IMR-90 (cell line): ENCODE results near the gene ING5. TPM values are rescaled to one million over a fixed set of nuclear protein-coding genes. Genes with fewer than 3 reads are reported as not detected.

Experiments used
- ATAC-seq: fragments of 200-7000 bp; cut with Tn5 transposase; 2 replicates; pipeline ENCODE4 v1.9.1; 2020; ENCODE audit warnings: low read depth, mild to moderate bottlenecking, moderate library complexity
- BruUV-seq: library from RNA; stranded (reverse); fragments of 400-500 nt; replicated peaks from 2 replicates; lab custom pipeline; 2021; lab: Mats Ljungman, UMichigan
- CTCF ChIA-PET: fragments of 300-600 bp; formaldehyde crosslinking; extraction: SDS; loops from one replicate; lab custom pipeline; 2021; ENCODE audit warnings: antibody characterized with exemption; lab: Yijun Ruan, JAX
- POLR2A ChIA-PET: fragments of 300-600 bp; sonication (Branson Sonifier 250); formaldehyde crosslinking; loops from one replicate; lab custom pipeline; 2022; ENCODE audit warnings: antibody characterized with exemption; ENCODE audit not compliant: unreplicated experiment; lab: Charles Lee
- DNase-seq: peaks from one replicate; pipeline ENCODE4 v3.0.0; 2013
- H2AFZ ChIP-seq: replicated peaks from 2 replicates; pipeline ENCODE3; 2013; ENCODE audit warnings: low read length, mild to moderate bottlenecking; ENCODE audit not compliant: poor library complexity
- H2AK5ac ChIP-seq: 2 replicates; pipeline ENCODE4 v1.6.1; 2013; ENCODE audit warnings: low read depth, low read length, inconsistent platforms
- H2AK9ac ChIP-seq: replicated peaks from 2 replicates; pipeline ENCODE3; 2013; ENCODE audit warnings: mild to moderate bottlenecking, low read depth, low read length, moderate library complexity; ENCODE audit not compliant: poor library complexity
- H2BK120ac ChIP-seq: 2 replicates; pipeline ENCODE4 v1.6.1; 2013; ENCODE audit warnings: low read depth, low read length, inconsistent platforms
- H2BK15ac ChIP-seq: 3 replicates; pipeline ENCODE4 v1.6.1; 2013; ENCODE audit warnings: low read depth, low read length, inconsistent platforms
- H2BK20ac ChIP-seq: 2 replicates; pipeline ENCODE4 v1.6.1; 2013; ENCODE audit warnings: low read depth, mild to moderate bottlenecking, inconsistent platforms, low read length, moderate library complexity
- H2BK5ac ChIP-seq: 2 replicates; pipeline ENCODE4 v1.6.1; 2013; ENCODE audit warnings: mild to moderate bottlenecking, low read depth, low read length, inconsistent platforms; ENCODE audit not compliant: poor library complexity, severe bottlenecking
- H3K14ac ChIP-seq: replicated peaks from 2 replicates; pipeline ENCODE4 v1.6.1; 2013; ENCODE audit warnings: low read depth, low read length, inconsistent platforms
- H3K18ac ChIP-seq: 2 replicates; pipeline ENCODE4 v1.6.1; 2013; ENCODE audit warnings: low read depth, low read length, control low read depth
- H3K23ac ChIP-seq: 2 replicates; pipeline ENCODE4 v1.6.1; 2013; ENCODE audit warnings: low read depth, low read length, inconsistent platforms
- H3K27ac ChIP-seq: 2 replicates; pipeline ENCODE4 v1.5.1; 2013; ENCODE audit warnings: mild to moderate bottlenecking, control low read depth, low read length; ENCODE audit not compliant: insufficient read depth
- H3K27me3 ChIP-seq: 2 replicates; pipeline ENCODE4 v1.6.1; 2013; ENCODE audit warnings: low read length; ENCODE audit not compliant: control insufficient read depth, insufficient read depth
- H3K36me3 ChIP-seq: 2 replicates; pipeline ENCODE4 v1.6.1; 2013; ENCODE audit warnings: low read length, mixed read lengths; ENCODE audit not compliant: control insufficient read depth, insufficient read depth
- H3K4ac ChIP-seq: 2 replicates; pipeline ENCODE4 v1.6.1; 2013; ENCODE audit warnings: low read depth, low read length, inconsistent platforms
- H3K4me1 ChIP-seq: 2 replicates; pipeline ENCODE4 v1.6.1; 2013; ENCODE audit warnings: low read length, mixed read lengths; ENCODE audit not compliant: control insufficient read depth, insufficient read depth
- H3K4me2 ChIP-seq: 2 replicates; pipeline ENCODE4 v1.6.1; 2013; ENCODE audit warnings: low read depth, mild to moderate bottlenecking, control low read depth, low read length, moderate library complexity
- H3K4me3 ChIP-seq: 2 replicates; pipeline ENCODE4 v1.5.1; 2013; ENCODE audit warnings: low read depth, mild to moderate bottlenecking, control low read depth, low read length, moderate library complexity; ENCODE audit not compliant: insufficient read depth
- H3K56ac ChIP-seq: 2 replicates; pipeline ENCODE4 v1.6.1; 2013; ENCODE audit warnings: low read length, inconsistent platforms; ENCODE audit not compliant: insufficient read depth; ENCODE audit errors: extremely low read depth
- H3K79me1 ChIP-seq, 2 experiments: 2 replicates each; pipeline ENCODE4 v1.6.1; 2013; ENCODE audit warnings: low read length in 2 of 2, inconsistent platforms in 1 of 2, low read depth in 1 of 2
- H3K9ac ChIP-seq: 2 replicates; pipeline ENCODE4 v1.6.1; 2013; ENCODE audit warnings: low read depth, low read length, control low read depth
- H3K9me1 ChIP-seq: 2 replicates; pipeline ENCODE4 v1.6.1; 2013; ENCODE audit warnings: low read length, inconsistent platforms; ENCODE audit not compliant: insufficient read depth
- H3K9me3 ChIP-seq: 2 replicates; pipeline ENCODE4 v1.6.1; 2013; ENCODE audit warnings: low read length; ENCODE audit not compliant: control insufficient read depth, insufficient read depth
- H4K20me1 ChIP-seq: 2 replicates; pipeline ENCODE4 v1.6.1; 2013; ENCODE audit warnings: low read length, inconsistent platforms; ENCODE audit not compliant: insufficient read depth
- H4K5ac ChIP-seq: 2 replicates; pipeline ENCODE4 v1.6.1; 2013; ENCODE audit warnings: mild to moderate bottlenecking, low read depth, low read length, control low read depth
- H4K8ac ChIP-seq, 2 experiments: 2 replicates each; pipeline ENCODE4 v1.6.1; 2013; ENCODE audit warnings: low read depth in 2 of 2, low read length in 2 of 2, control low read depth in 1 of 2, inconsistent platforms in 1 of 2
- H4K91ac ChIP-seq: 2 replicates; pipeline ENCODE4 v1.6.1; 2013; ENCODE audit warnings: low read depth, low read length, inconsistent platforms; ENCODE audit not compliant: insufficient read depth
- BHLHE40 ChIP-seq: fragments of 150-350 bp; IDR thresholded peaks from 2 replicates; pipeline ENCODE4 v1.6.1; 2016; ENCODE audit warnings: mild to moderate bottlenecking, low read depth, low read length
- MAFK ChIP-seq: IDR thresholded peaks from 2 replicates; pipeline ENCODE4 v1.6.1; 2012; ENCODE audit warnings: low read depth, low read length, improper control_type of control experiment
- POLR2A ChIP-seq: IDR thresholded peaks from 2 replicates; pipeline ENCODE4 v1.6.1; 2012; ENCODE audit warnings: mild to moderate bottlenecking, low read depth, low read length
- RCOR1 ChIP-seq: IDR thresholded peaks from 2 replicates; pipeline ENCODE4 v1.6.1; 2012; ENCODE audit warnings: mild to moderate bottlenecking, low read length, improper control_type of control experiment; ENCODE audit not compliant: insufficient replicate concordance
- RFX5 ChIP-seq: IDR thresholded peaks from 2 replicates; pipeline ENCODE4 v1.8.0; 2012; ENCODE audit warnings: low read depth, mild to moderate bottlenecking, low read length, moderate library complexity
- SMC3 ChIP-seq: fragments of 150-350 bp; IDR thresholded peaks from 2 replicates; pipeline ENCODE4 v1.6.1; 2016; ENCODE audit warnings: low read depth, mild to moderate bottlenecking, antibody characterized with exemption, low read length, moderate library complexity
- WGBS, 2 experiments: methylation state at CpG; one replicate each; pipeline versions ENCODE4 v1.1.5 to v1.1.7; 2013; ENCODE audit warnings: missing lambda C conversion rate in 2 of 2; ENCODE audit not compliant: insufficient read length in 1 of 2; ENCODE audit errors: extremely low coverage in 2 of 2; 5-methylcytosine and 5-hydroxymethylcytosine counted together
- dilution Hi-C: fragments of 300-500 bp; cut with HindIII; formaldehyde crosslinking; loops from one replicate; pipeline ENCODE4 v1.14.3; 2018; ENCODE audit warnings: low sequenced_read_pairs; ENCODE audit not compliant: unreplicated experiment
- in situ Hi-C: fragments of 300-500 bp; cut with MboI; formaldehyde crosslinking; loops from 3 replicates; pipeline ENCODE4 v1.14.3; 2019; ENCODE audit warnings: low sequenced_read_pairs, inconsistent platforms, mixed read lengths
- intact Hi-C: fragments of 100-400 bp; cut with micrococcal nuclease; formaldehyde crosslinking; loops from 2 replicates; pipeline ENCODE4 v1.10.0; 2022
- polyA plus RNA-seq, 3 experiments: library from polyadenylated mRNA; depleted of rRNA; stranded (reverse); fragments of >200 nt; gene quantifications; 2 replicates each; pipeline ENCODE4 v1.2.3, GENCODE V29; 2012; ENCODE audit warnings: low replicate concordance in 1 of 3
- total RNA-seq: library from RNA; depleted of rRNA; stranded (reverse); fragments of >200 nt; gene quantifications from 2 replicates; pipeline ENCODE4 v1.2.3, GENCODE V29; 2012
- TF ChIP-seq, protein P1 (sequence below): fragments of 150-350 bp; IDR thresholded peaks from 2 replicates; pipeline ENCODE4 v1.6.1; 2017; ENCODE audit warnings: mild to moderate bottlenecking, antibody characterized with exemption, low read length, low read depth

Gene ING5
- total and polyA plus RNA-seq, 2 of the 4 experiments (the other 2 are of a cell fraction) = 36.1 to 38.9 TPM

DNA sequence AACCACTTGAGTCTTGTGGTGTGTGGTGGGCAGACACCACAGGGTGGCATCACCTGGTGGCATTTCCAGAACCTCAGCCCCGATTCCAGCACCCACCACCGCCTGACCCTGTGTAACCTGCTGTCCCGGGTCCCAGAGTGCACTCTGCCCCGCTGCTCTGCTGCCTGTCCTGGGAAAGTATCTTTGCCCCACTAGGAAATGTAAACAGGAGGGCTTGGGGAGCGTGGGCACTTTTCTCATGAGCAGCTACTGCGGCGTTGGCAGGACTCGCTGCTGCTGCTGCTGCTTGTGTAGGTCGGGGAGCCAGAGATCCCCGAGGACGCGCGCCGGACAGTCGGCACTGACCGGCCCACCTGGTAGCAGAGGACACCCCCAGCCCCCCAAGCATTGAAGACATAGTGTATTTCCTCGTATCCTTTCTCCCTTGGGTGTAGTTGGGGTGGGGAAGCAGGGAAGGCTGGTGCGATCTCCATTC lies 28.6 kb upstream of the ING5 start:
- Histone ChIP-seq H2BK20ac (no peak overlapping the region), H3K9me3 (no peaks in the 10 kb centered on the region), H3K79me1 (peaks cover 0 to 10% of the 10 kb centered on the region in 2 experiments; a peak in 1 of 4 replicates), H3K18ac (no peak overlapping the region), H2AK9ac (peak overlapping the region; percentile 50), H3K36me3 (peaks cover 68% of the 10 kb centered on the region), H3K9me1 (no peaks in the 10 kb centered on the region), H3K4me3 (no peak overlapping the region), H2BK15ac (no peak overlapping the region), H3K4ac (no peak overlapping the region), H3K4me1 (no peaks in the 10 kb centered on the region), H3K4me2 (no peak overlapping the region), H2AFZ (peak overlapping the region; percentile 19), H3K23ac (no peak overlapping the region), H3K56ac (no peak overlapping the region), H4K8ac (no peak overlapping the region), H3K9ac (no peak overlapping the region), H2BK5ac (no peak overlapping the region), H4K91ac (no peak overlapping the region), H3K27ac (no peak overlapping the region), H4K20me1 (0 out of 2 replicates have a peak, but pooled peaks cover 4% of the 10 kb centered on the region), H2BK120ac (no peak overlapping the region), H3K14ac (no peak overlapping the region), H4K5ac (no peak overlapping the region), H2AK5ac (no peak overlapping the region), H3K27me3 (no peaks in the 10 kb centered on the region)
- dilution Hi-C loops = no loop called here
- no TSS peak for BruUV-seq
- intact Hi-C loops = no loop called here
- no peak for ATAC-seq
- 100% methylated on average over 1 of the region's 18 CpGs; no CpG with 5 or more reads in 1 of the 2 experiments for WGBS, 2 experiments
- no peak for TF ChIP-seq MAFK
- no peak for TF ChIP-seq BHLHE40
- TF ChIP-seq SMC3 = no peak
- TF ChIP-seq POLR2A = no peak
- TF ChIP-seq RFX5 = no peak
- no peak for TF ChIP-seq RCOR1
- TF ChIP-seq, protein P1, sequence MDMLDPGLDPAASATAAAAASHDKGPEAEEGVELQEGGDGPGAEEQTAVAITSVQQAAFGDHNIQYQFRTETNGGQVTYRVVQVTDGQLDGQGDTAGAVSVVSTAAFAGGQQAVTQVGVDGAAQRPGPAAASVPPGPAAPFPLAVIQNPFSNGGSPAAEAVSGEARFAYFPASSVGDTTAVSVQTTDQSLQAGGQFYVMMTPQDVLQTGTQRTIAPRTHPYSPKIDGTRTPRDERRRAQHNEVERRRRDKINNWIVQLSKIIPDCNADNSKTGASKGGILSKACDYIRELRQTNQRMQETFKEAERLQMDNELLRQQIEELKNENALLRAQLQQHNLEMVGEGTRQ = no peak
- DNase-seq = no peak
- in situ Hi-C loops = loop anchor here (25.0 kb wide), 1 partner anchor 811 kb away; the partner anchor contains the start of gene AGXT
- ChIA-PET POLR2A (no interaction called here), CTCF (no interaction called here)
